ENCODE data around the gene CNTN5.

DNA sequence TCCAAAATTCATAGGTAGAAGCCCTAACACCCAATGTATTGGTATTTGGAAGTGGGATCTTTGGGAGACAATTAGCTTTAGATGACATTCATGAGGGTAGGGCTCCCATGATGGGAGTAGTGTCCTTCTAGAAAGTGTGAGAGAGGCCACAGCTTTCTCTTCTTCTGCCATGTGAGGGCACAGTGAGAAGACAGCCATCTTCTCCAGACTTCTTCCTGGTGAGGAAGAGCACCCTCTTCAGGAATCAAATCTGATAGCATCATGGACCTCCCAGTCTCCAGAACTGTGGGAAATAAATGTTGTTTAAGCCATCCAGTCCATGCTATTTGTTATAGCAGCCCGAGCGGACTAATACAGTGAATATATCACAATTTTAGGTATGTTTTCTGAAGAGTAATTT is 96.9 kb downstream of the CNTN5 start:
- TF ChIP-seq EZH2 (IDR thresholded peaks at IDR 0.05; ENCODE audit: borderline replicate concordance, insufficient read depth, low read depth, low read length, poor library complexity, severe bottlenecking): no peak
- TF ChIP-seq, protein P1, sequence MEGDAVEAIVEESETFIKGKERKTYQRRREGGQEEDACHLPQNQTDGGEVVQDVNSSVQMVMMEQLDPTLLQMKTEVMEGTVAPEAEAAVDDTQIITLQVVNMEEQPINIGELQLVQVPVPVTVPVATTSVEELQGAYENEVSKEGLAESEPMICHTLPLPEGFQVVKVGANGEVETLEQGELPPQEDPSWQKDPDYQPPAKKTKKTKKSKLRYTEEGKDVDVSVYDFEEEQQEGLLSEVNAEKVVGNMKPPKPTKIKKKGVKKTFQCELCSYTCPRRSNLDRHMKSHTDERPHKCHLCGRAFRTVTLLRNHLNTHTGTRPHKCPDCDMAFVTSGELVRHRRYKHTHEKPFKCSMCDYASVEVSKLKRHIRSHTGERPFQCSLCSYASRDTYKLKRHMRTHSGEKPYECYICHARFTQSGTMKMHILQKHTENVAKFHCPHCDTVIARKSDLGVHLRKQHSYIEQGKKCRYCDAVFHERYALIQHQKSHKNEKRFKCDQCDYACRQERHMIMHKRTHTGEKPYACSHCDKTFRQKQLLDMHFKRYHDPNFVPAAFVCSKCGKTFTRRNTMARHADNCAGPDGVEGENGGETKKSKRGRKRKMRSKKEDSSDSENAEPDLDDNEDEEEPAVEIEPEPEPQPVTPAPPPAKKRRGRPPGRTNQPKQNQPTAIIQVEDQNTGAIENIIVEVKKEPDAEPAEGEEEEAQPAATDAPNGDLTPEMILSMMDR (IDR thresholded peaks at IDR 0.05): no peak

Data from B cell (primary cell).